GM12891 (cell line): ENCODE data around the gene C18orf63.
"Not testable (repeated sequence)": the region's sequence is repeated elsewhere in the genome, so short reads cannot be mapped to it uniquely, and the experiment has no call there.

Source experiments
- DNase-seq: peaks from one replicate; pipeline ENCODE4 v3.0.0; 2011; ENCODE audit warnings: low spot score; ENCODE audit not compliant: insufficient read length
- FAIRE-seq: peaks from 2 replicates; lab custom pipeline; 2011; peaks lifted over from hg19 to GRCh38; lab: Jason Lieb, UNC
- PAX5 ChIP-seq: IDR thresholded peaks from 2 replicates; pipeline ENCODE4 v1.6.1; 2011; ENCODE audit warnings: low read length, moderate library complexity, mild to moderate bottlenecking; ENCODE audit not compliant: insufficient read depth, severe bottlenecking
- POLR2A ChIP-seq: IDR thresholded peaks from 2 replicates; pipeline ENCODE4 v1.6.1; 2011; ENCODE audit warnings: low read depth, low read length, control low read depth
- POLR2AphosphoS5 ChIP-seq: IDR thresholded peaks from 2 replicates; pipeline ENCODE4 v1.6.1; 2011; ENCODE audit warnings: low read depth, low read length, control low read depth
- POU2F2 ChIP-seq: IDR thresholded peaks from 2 replicates; pipeline ENCODE4 v1.6.1; 2011; ENCODE audit warnings: low read depth, mild to moderate bottlenecking, control low read depth, low read length, moderate library complexity
- SPI1 ChIP-seq: IDR thresholded peaks from 2 replicates; pipeline ENCODE4 v1.6.1; 2011; ENCODE audit warnings: low read depth, low read length, control low read depth
- TAF1 ChIP-seq: IDR thresholded peaks from 2 replicates; pipeline ENCODE4 v1.6.1; 2011; ENCODE audit warnings: low read depth, low read length, control low read depth

C18orf63 gene

GRCh38 chr18:74316257-74317170, 875 bp downstream of the C18orf63 start:
- TF ChIP-seq POLR2AphosphoS5 (no peak), POU2F2 (no peak), POLR2A (no peak), SPI1 (no peak), PAX5 (no peak), TAF1 (no peak)
- FAIRE-seq (no peak), DNase-seq (no peak)

DNA sequence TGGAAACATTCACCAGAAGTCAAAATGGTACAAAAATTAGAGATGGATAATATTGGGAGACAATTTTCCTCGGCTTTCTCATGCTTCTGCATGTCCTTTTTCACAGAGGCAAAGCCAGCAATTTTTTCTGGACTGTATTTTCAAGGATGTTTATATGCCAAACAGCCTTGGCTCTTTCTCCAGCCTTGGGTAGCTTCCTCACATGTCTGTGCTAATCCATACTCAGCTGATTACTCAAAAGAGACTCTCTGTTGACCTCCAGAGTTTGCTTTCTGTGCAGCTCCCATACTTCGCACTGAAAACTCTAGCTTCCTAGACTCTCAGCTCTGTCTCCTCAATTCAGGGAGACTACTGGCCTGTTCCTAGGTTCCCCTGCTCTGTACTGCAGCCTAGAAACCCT, 10.6 kb downstream of the C18orf63 start:
- TF ChIP-seq PAX5 (no peak), POLR2A (no peak), SPI1 (no peak), POLR2AphosphoS5 (no peak), POU2F2 (no peak), TAF1 (no peak)
- FAIRE-seq = no peak

DNA sequence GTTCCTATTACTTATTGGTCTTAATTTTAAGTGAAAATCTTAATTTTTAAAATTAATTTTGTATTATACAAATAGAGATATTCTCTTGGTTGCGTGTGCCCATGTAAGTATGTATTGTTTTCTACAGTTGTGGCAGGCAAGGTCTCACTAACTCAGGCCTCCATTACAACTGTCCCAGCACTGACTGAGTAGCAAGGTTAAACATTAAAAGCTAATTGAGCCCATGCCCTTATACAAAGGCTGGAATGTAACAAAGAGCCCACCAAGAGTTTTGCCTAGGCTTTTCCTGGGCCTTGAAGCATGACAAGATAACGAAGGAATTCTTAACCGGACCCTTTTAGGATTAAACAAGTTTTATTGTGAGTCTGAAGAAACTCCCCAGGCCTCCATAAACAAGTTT, 11.2 kb downstream of the C18orf63 start:
- not testable (repeated sequence) for FAIRE-seq

More for the DNA sequence above, 10.6 kb downstream of the C18orf63 start:
- DNase-seq = no peak

GRCh38 chr18:74328206-74328605, 12.6 kb downstream of the C18orf63 start:
- TF ChIP-seq POU2F2 (no peak), POLR2AphosphoS5 (no peak), SPI1 (no peak), PAX5 (no peak), TAF1 (no peak), POLR2A (no peak)
- FAIRE-seq (no peak), DNase-seq (no peak)

More for the DNA sequence above, 11.2 kb downstream of the C18orf63 start:
- DNase-seq = not testable (repeated sequence)

GRCh38 chr18:74329688-74330205, 14.1 kb downstream of the C18orf63 start:
- no peak for TF ChIP-seq PAX5
- TF ChIP-seq SPI1 = no peak
- no peak for TF ChIP-seq POU2F2
- no peak for TF ChIP-seq POLR2AphosphoS5
- TF ChIP-seq POLR2A = no peak
- no peak for TF ChIP-seq TAF1
- FAIRE-seq = peak; percentile 5
- no peak for DNase-seq

DNA sequence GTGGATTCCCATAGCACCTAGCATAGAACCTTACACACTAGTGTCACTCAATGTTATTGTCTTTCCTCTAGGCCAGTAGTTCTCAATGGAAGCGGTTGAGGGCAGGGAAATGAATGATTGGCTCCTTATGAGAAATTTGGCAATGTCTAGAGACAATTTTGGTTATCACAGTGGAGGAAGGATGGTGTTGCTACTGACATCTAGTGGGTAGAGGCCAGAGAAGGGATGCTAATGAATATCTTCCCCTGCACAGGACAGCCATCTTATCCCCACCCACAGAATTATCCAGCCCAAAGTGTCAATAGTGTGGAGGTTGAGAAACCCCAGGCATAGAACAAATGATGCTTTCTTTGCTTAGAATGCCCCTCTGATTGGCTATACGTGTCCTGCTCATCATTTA, 15.8 kb downstream of the C18orf63 start:
- TF ChIP-seq PAX5 (no peak), TAF1 (no peak), SPI1 (no peak), POLR2AphosphoS5 (no peak), POU2F2 (no peak), POLR2A (no peak)
- DNase-seq = no peak
- FAIRE-seq = peak; percentile 69

- TF ChIP-seq SPI1 (no peak), POU2F2 (no peak), POLR2A (no peak), TAF1 (no peak), PAX5 (no peak), POLR2AphosphoS5 (no peak)
- FAIRE-seq = no peak
- DNase-seq = no peak
Measured at GRCh38 chr18:74333091-74333490, 17.5 kb downstream of the C18orf63 start.

GRCh38 chr18:74334242-74334893, 18.7 kb downstream of the C18orf63 start:
- TF ChIP-seq SPI1 (peak; percentile 83), TAF1 (no peak)
- no peak for FAIRE-seq
- no peak for DNase-seq

- FAIRE-seq = no peak
- TF ChIP-seq POLR2AphosphoS5 (no peak), POU2F2 (no peak), PAX5 (no peak), POLR2A (no peak), TAF1 (no peak)
Measured at GRCh38 chr18:74336656-74337055, 21.0 kb downstream of the C18orf63 start.

GRCh38 chr18:74337155-74337911, 21.7 kb downstream of the C18orf63 start:
- FAIRE-seq = no peak
- TF ChIP-seq POU2F2 (no peak), POLR2AphosphoS5 (no peak), PAX5 (no peak), SPI1 (no peak), TAF1 (no peak), POLR2A (no peak)
- no peak for DNase-seq

More at GRCh38 chr18:74336656-74337055, 21.0 kb downstream of the C18orf63 start:
- DNase-seq = no peak
